A549 (cell line): ENCODE results near the gene KRTAP10-7.

Experiments used
- ATOH8 ChIP-seq: fragments of 250-450 bp; sonication (Bioruptor Pico); IDR thresholded peaks from 2 replicates; pipeline ENCODE4 v1.5.0; 2020; ENCODE audit warnings: low read depth, mild to moderate bottlenecking, moderate library complexity
- CTCF ChIP-seq: fragments of >200 bp; sonication (Bioruptor Twin); formaldehyde crosslinking; IDR thresholded peaks from 3 replicates; pipeline ENCODE4 v1.5.1; 2016
- E2F6 ChIP-seq: IDR thresholded peaks from 2 replicates; pipeline ENCODE4 v1.6.1; 2012; ENCODE audit warnings: low read depth, borderline replicate concordance
- HOXA7 ChIP-seq: fragments of 250-450 bp; sonication (Bioruptor Pico); IDR thresholded peaks from 2 replicates; pipeline ENCODE4 v1.5.0; 2020; ENCODE audit warnings: mild to moderate bottlenecking, moderate library complexity
- JUNB ChIP-seq: fragments of >200 bp; sonication (Bioruptor Twin); formaldehyde crosslinking; IDR thresholded peaks from 2 replicates; pipeline ENCODE4 v1.6.1; 2016
- KDM5A ChIP-seq: fragments of 200-600 bp; sonication (generic); IDR thresholded peaks from 2 replicates; pipeline ENCODE4 v1.6.1; 2016; ENCODE audit warnings: antibody characterized with exemption, mild to moderate bottlenecking
- MAFK ChIP-seq: fragments of 450-650 bp; IDR thresholded peaks from 2 replicates; pipeline ENCODE4 v1.6.1; 2014; ENCODE audit not compliant: partially characterized antibody
- MAX ChIP-seq: IDR thresholded peaks from 2 replicates; pipeline ENCODE4 v1.6.1; 2012
- NPAS2 ChIP-seq: fragments of 250-450 bp; sonication (Bioruptor Pico); IDR thresholded peaks from 2 replicates; pipeline ENCODE4 v1.8.0; 2022; ENCODE audit warnings: mild to moderate bottlenecking, moderate library complexity, borderline replicate concordance
- NR3C1 ChIP-seq: fragments of >200 bp; sonication (Bioruptor Twin); formaldehyde crosslinking; IDR thresholded peaks from 3 replicates; pipeline ENCODE4 v1.6.1; 2017
- PHF8 ChIP-seq: fragments of 200-600 bp; sonication (generic); IDR thresholded peaks from 2 replicates; pipeline ENCODE4 v1.6.1; 2016; ENCODE audit warnings: low read depth, mild to moderate bottlenecking, antibody characterized with exemption, moderate library complexity, borderline replicate concordance
- POLR2A ChIP-seq: IDR thresholded peaks from 2 replicates; pipeline ENCODE4 v1.6.1; 2012; ENCODE audit warnings: mild to moderate bottlenecking, low read length
- RAD21 ChIP-seq, 2 experiments: fragments of >200 bp in 1 of 2; sonication (Bioruptor Twin) in 1 of 2; formaldehyde crosslinking in 1 of 2; IDR thresholded peaks in 1 of 2; conservative IDR thresholded peaks in 1 of 2; 2 replicates in 1 of 2; 3 replicates in 1 of 2; pipeline ENCODE4 v1.6.1; 2012 to 2018; ENCODE audit warnings: inconsistent platforms in 1 of 2
- TF ChIP-seq, protein P1 (sequence below): fragments of >200 bp; sonication (Bioruptor Twin); formaldehyde crosslinking; IDR thresholded peaks from 3 replicates; pipeline ENCODE4 v1.6.1; 2016

DNA sequence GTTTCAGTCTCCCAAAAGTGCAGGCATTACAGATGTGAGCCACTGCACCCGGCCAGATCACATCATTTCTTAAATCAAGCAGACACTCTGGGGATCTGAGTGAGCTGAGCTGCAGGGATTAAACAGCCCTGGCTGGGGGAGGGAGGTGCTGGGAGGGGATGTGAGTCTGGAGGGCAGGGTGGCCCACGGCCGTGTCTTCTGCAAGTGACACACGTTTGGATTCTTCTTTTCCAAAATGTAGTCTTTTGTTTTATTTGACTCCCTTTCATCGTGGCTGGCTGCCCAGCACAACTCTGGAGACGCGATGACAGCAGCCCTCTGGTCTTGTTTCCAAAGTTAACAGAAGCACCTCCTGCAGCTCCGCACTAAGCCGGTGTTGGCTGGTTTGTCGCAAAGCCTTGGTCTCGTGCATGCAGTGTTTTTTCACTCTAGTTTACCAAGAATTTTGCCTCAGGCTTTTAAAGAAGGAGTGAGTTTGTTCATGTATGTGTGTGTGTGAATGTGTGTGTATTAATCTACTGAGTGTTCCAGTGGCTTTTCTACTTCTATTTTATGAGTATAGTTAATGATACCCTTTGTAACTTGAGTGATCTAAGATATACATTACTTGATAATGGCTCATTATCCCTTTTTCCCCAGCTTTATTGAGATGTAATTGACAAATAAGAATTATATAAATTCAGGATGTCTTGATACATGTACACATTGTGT, 17.2 kb upstream of the KRTAP10-7 start:
- no peak for TF ChIP-seq CTCF
- TF ChIP-seq E2F6, result no peak
- TF ChIP-seq ATOH8 (CRISPR knock-in tag), result no peak
- TF ChIP-seq NR3C1, result no peak
- TF ChIP-seq HOXA7 (CRISPR knock-in tag), result no peak
- TF ChIP-seq JUNB, result no peak
- TF ChIP-seq, protein P1, sequence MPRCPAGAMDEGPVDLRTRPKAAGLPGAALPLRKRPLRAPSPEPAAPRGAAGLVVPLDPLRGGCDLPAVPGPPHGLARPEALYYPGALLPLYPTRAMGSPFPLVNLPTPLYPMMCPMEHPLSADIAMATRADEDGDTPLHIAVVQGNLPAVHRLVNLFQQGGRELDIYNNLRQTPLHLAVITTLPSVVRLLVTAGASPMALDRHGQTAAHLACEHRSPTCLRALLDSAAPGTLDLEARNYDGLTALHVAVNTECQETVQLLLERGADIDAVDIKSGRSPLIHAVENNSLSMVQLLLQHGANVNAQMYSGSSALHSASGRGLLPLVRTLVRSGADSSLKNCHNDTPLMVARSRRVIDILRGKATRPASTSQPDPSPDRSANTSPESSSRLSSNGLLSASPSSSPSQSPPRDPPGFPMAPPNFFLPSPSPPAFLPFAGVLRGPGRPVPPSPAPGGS, result no peak
- no peak for TF ChIP-seq MAX
- no peak for TF ChIP-seq MAFK
- TF ChIP-seq RAD21 (conservative IDR thresholded peaks at IDR 0.05 in 1 of 2, IDR thresholded peaks at IDR 0.05 in 1 of 2), result no peak
- TF ChIP-seq POLR2A, result no peak
- no peak for TF ChIP-seq KDM5A
- TF ChIP-seq NPAS2, result no peak
- TF ChIP-seq PHF8, result no peak
